ENCODE data around the gene POLD3.
"Not testable (repeated sequence)": the region's sequence is repeated elsewhere in the genome, so short reads cannot be mapped to it uniquely, and the experiment has no call there.

POLD3 gene

DNA sequence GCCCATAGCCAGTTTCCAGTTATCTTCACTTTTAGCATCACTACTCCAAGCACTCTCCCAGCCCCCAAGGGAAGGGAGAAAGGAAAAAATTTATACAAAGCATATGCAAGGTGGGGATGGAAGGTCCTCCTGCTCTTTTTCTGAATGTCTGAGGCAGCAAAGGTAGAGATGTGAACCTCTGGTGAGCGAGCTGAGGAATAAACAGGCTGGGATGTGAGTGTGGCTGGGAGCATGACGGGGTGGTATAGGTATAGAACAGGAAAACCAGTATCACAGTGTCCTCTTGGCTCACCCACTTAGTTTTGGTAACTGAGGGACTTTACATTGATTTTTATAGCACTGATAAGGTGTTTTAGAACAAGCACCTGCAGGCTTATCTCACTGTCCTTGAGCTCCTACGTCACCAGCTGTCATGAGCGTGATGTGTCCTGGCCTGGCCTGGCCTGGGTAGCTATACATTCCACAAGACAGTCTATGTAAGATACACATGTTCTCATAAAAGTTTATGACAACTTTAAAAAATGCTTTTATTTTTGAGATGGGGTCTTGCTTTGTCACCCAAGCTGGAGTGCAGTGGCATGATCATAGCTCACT is 10.3 kb upstream of the POLD3 start:
- DNase-seq (ENCODE audit: low spot score), result no peak

DNA sequence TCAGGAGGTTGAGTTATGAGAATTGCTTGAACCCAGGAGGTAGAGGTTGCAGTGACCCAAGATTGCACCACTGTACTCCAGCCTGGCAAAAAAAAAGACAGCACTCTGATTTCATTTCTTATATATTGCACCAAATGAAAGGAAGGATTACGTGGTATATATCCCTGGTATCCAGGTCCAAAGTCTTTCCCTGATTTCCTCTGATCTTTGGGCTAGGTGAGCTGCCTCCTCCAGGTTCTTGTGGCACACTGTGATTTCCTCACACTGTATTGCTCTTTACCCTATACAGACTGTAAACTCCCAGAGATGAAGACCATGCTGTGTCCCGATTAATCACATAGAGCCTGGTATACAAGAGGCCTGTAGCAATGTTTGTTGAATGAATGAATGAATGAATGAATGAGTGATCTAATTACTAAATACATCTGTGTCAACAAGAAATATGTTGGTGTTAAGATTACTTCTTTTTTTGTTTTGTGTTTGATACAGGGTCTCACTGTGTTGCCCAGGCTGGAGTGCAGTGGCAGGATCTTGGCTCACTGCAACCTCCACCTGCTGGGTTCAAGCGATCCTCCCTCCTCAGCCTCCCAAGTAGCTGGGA is 9.3 kb upstream of the POLD3 start:
- no peak for DNase-seq (ENCODE audit: low spot score)

DNA sequence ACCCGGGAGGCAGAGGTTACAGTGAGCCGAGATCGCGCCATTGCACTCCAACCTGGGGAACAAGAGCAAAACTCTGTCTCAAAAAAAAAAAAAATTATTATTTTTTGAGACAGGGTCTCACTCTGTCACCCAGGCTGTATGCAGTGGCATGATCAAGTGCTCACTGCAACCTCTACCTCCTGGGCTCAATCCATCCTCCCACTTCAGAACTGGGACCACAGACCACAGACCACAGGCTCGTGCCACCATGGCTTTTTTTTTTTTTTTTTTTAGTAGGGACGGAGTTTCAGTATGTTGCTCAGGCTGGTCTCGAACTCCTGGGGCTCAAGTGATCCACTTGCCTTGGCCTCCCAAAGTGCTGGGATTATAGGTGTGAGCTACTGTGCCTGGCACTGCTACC is 1.9 kb upstream of the POLD3 start:
- not testable (repeated sequence) for DNase-seq (ENCODE audit: low spot score)

DNA sequence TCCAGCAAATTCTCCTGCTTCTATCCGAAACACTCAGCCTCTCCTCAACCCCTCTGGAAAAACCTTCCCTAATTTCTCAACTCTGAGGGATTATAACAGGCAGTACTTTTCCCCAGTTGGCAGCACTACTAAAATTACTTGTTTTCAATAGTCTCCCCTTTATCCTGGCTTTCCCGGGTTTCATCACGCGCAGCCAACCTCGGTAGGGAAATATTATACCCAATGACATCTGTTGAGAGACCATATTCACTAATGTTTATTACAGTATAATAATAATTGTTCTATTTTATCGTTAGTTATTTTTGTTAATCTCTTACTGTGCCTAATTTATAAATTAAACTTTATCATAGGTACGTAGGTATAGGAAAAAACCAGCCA is 330 bp upstream of the POLD3 start:
- DNase-seq (ENCODE audit: low spot score), result no peak

DNA sequence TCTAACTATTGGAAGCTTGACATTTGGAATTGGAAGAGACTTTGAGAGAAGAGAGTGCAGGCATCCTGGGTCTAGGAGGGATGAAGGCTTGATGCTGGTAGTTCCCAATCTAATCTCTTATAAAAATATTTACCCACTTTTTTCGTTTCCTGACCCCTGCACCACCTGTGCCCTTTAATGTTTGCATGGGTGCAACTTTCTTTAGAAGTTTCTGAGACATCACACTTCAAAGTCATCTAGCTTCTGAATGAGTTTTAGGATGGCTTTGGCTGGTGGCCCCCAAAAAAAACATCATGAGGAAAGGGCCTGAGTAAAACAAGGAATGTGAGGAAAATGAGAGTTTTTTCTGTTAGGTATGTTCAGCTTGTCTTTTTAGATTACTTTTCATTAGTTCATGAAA is 1.1 kb downstream of the POLD3 start:
- DNase-seq (ENCODE audit: low spot score), result no peak

DNA sequence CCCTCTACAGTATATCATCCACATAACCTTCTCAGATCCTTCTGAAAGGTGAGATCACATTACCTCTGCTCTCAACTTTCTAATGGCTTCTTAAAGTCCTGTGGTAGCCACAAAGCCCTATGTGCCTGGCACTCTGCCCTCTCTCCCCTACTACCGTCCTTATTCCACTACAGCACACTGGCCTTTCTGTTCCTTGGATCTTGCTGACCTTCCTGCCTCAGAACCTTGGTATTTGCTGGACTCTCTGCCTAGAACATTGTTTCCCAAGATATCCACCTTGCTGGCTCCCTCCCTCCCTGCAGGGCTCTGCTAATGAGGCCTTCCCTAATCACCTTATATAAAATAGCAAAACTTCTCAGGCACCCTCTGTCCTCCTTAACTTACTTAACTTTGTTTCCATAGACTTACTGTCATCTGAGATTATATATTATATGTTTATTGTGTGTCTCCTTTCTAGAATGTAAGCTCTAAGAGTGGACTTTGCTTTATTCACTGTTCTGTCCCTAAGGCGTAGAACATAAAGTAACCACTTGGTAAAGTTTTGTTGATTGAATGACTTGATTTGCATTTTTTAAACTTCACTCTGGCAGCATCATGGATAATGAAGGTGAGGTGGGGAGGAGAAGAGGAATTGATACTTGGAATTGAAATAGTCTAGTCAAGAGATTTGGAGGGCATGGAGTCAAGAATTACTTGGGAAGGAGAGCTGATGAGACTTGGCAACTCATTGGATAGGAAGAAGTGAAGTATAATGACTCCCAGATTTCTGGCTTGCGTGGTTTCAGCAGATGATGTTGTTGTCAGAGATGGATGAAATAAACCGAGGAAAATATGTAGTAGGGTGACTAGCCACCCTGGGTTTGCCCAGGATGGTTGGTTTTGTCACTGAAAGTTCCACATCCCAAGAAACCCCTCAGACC is 10.5 kb downstream of the POLD3 start:
- DNase-seq (ENCODE audit: low spot score), result no peak

DNA sequence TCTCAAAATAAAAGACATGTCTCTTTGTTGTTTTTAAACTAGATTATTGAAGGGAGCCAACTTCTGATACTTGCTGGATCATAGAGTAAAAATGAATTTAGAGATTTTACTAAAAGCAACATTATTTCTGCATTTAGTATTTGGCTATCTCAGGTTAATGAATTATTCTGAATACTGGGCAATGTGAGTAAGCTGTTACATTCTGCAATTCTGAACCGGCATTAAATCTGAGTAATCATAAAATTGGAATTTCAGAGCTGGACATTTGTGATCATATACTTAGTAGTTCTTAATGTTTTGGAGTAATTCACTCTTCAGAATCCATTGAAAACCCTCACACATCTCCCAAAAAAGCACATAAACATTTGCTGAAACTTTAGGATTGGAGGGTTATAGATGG is 11.5 kb downstream of the POLD3 start:
- DNase-seq (ENCODE audit: low spot score), result no peak

DNA sequence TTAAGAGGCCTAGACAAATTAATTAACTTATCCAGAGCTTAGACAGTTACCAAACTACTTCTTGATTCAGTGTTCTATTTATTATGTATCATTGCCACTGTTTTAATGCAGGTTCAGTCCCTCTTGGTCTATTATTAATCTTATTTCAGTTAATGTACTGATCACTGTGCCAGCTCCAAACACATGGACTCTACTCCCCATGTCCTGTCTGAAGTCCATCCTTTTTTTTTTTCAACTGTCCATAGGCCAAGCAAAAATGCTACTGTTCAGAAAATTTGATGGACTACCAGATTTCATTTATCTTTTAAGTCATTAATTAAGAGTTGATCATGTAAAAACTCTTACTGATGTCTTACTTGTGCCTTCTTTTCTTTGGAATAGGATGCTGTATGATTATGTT is 11.9 kb downstream of the POLD3 start:
- no peak for DNase-seq (ENCODE audit: low spot score)

DNA sequence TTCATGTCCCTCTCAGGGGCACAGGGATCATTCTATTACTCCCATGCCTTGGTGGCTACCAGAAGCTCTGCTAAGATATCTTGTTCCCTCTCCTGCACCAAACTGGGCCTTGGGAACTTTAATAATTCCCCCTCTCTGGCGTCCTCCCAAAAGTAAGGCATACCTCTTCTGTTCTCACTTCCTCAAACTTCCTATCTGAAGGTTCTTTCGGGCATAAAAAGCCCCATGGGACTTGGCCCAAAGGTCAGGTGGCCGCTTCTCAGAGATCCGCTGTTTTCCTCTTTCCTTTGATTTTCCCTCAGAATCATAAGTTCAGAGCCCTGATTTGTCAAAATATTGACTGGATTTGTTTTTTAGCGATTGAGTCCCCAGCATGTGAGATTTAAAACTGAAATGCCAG is 13.0 kb downstream of the POLD3 start:
- no peak for DNase-seq (ENCODE audit: low spot score)

DNA sequence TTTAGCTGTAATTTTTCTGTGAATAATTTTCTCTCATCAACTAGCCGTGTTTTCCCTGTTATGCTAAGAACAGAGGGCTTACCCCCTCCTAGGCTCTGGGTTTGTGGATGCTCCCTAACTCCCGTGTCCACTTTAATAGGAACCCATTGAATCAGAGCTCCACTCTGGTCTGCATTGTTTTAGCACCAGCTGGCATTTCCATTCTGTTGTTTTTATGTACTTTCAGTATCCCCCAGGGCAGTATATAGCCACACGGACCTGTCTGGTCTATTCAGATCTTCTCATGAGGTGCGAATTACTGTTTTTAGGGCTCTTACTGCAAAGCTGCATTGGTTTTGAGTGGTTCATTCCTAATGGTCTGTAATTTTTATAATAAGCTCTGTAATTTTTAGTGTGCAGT is 16.0 kb downstream of the POLD3 start:
- no peak for DNase-seq (ENCODE audit: low spot score)

DNA sequence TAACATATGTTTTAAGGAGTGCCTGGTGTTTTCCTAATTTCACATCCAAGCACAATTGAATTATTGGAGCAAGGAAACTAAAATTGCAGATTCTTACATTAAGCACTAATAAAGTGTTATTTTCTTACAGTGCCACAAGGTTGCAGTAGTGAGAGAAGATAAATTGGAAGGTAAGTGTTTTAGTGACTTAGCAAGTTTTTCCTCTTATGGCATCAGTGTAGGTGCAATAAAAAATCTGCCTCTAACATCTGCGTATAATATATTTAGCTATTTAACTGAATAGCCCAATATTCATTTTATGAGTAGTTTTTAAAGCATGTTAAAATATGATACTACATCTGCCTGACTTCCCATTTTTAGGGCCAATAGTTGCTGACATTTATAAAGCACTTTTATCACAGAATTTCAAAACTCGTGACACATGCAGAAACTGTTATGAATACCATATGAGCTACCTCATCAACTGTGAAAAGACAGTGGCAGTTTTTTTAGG is 19.0 kb downstream of the POLD3 start:
- DNase-seq (ENCODE audit: low spot score), result peak; percentile 13

DNA sequence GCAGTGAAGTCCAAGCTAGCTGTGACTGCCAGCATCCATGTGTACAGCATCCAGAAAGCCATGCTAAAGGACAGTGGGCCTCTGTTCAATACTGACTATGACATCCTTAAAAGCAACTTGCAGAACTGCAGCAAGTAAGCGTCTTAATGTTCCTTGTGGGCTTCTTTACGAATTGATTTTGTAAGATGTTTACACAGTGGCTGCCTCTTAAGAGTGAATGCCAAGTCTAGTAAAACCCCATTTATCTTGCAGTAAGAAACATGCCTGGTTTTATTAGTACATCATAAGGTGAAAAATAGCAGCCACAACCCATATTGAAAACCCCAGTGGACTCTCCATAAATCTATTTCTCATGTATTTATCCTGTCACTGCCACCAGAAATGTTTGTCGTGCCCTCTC is 20.5 kb downstream of the POLD3 start:
- no peak for DNase-seq (ENCODE audit: low spot score)

DNA sequence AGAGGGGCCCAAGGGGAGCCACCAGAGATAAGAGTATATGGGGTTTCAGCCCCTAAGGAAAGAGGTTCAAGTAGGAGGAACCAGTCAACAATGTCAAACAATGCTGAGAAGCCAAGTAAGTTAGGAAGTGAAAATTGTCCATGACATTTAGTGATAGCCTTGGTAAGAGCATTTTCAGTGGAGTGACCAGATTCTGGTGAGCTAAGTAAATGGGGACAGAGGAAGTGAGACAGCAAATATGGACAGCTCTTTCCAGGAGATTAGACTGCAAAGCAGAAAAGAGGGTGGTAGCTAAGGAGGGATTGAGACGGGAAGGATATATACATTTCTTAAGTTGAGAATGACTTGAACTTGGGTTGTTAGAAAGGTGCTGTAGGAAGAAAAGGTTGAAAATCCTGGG is 22.9 kb downstream of the POLD3 start:
- no peak for DNase-seq (ENCODE audit: low spot score)

DNA sequence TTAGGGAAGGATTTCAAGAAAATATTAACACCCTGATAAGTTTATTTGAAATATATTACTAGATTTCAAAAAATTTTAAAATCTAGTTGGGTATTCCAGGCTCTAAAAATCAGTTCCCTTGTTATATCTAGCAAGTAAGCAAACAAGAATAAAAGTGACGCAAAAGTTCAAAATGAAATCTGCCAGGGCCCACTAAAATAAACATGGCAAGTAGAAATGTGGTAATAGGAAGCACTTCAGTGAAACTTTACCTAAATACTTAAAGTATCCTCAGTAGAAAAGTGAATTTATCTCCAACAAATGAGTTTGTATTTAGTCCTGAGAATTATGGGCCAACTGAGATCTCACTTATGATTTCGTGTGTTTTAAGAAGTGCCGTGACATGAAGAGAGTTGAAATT is 23.6 kb downstream of the POLD3 start:
- no peak for DNase-seq (ENCODE audit: low spot score)

DNA sequence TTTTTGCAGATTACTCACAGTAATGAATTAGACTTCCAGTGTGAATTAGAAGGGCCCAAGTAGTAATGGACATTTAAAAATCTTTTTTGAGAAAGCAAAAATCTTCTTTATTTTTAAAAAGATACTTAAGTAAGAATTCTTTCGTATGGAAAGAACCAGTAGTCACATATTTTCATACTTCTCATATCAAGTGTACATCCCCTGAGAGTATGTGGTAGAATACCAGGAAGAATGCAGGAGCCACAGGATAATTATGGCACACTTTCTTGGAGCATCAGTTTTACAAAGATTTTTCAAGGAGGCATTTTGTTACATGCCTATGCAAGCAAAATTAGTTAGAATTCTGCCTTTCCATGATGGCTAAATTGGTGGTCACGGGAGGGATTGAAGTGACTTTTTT is 28.1 kb downstream of the POLD3 start:
- no peak for DNase-seq (ENCODE audit: low spot score)

DNA sequence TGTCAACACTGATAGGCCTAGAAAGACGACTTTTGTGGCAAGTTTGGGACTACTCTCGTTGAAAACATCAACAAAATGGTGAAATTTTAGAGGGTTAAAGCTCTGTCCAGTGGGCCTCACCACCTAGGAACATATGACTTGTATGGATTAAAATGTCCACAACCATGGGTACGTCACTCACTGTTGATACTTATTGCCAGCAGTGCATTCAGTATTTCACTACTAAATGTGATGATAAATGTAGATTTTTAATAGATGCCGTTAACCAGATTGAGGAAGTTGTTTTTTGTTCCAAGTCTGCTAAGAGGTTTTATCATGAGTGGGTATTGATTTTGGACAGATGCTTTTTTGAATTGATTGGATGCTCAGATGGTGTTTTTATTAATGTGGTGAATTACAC is 33.7 kb downstream of the POLD3 start:
- DNase-seq (ENCODE audit: low spot score), result no peak

DNA sequence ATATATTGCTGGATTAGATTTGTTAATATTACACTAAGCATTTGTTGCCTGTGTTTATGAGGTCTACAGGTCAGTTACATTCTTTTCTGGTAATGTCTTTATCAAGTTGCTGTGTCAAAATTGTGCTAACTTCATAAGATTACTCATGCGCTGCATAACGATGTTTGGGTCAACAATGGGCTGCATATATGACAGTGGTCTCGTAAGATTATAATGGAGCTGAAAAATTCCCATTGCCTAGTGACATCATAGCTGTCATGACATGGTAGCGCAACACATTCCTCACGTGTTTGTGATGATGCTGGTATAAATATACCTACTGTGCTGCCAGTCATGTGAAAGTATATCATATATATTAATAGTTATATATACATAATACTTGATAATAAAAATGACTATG is 34.2 kb downstream of the POLD3 start:
- DNase-seq (ENCODE audit: low spot score), result no peak

DNA sequence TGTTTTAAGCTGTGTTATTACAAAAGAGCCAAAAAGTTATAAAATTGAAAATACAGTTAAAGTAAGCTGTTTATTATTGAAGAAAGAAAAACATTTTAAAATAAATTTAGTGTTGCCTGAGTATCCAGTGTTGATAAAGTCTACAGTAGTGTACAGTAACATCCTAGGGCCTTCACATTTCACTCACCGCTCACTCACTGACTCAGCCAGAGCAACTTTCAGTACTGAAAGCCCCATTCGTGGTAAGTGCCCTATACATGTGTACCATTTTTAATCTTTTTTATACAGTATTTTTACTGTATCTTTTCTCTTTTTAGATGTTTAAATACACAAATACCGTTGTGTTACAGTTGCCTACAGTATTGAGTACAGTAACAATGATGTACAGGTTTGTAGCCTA is 35.0 kb downstream of the POLD3 start:
- DNase-seq (ENCODE audit: low spot score), result no peak

DNA sequence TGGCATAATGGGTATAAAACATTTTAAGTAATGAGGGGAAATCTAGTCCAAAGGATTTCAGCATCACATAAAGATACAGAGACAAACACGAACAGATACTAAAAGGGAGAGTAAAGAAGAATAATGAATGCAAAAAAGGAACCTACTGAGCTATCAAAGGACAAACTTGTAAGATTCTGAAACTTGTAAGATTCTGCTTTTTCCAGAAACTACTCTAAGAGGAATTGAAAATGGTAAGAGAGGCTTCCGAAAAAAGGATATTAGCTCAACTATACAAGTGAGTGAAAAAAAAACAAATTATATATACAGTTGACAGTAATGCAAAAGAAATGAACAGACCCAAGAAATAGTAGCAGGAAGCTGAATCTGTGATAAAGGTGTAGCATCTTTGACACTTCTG is 37.7 kb downstream of the POLD3 start:
- no peak for DNase-seq (ENCODE audit: low spot score)

DNA sequence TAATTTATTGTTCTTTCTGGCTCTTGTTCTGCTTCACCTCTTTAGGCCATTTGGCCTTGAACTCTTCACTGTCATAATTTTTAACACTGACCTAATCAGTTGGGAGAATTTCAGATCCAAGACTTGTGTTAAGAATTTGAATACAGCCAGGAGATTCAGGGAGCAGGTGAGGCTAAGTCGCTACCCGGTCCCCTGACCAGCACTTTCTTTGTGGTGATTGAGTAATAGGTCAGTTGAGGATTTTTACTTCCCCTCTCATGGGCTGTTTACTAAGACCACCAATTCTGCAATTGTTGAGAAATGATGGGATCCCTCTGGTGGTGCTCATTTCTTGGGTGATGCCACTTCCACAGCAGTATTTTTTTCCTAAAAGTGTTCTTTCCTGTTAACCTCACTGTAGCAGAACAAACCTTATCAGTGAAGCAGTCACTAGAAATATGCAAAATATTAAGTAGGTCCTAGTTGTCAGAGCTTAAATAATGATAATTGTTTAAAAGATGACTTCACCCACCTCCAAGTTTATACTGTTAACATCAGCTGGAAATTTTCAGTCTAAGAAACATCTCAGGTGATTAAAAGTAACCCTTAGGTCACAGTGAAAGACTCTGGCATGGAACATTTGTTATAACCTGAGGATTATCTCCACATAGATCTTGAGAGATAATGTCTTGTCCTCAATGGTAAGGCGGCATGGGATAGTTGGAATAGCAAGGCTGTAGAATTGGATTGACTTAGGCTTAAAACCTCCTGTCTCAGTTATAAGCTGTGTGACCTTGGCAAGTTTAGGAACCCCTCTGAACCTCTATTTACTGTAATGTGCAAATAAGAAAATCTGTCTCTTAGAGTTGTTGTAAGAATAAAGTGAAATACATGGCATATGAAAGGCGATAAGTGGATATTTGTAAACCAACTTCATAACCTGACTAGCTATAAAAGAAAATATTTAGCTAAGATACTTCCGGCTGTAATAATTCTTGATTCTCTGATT is 41.3 kb downstream of the POLD3 start:
- no peak for DNase-seq (ENCODE audit: low spot score)

DNA sequence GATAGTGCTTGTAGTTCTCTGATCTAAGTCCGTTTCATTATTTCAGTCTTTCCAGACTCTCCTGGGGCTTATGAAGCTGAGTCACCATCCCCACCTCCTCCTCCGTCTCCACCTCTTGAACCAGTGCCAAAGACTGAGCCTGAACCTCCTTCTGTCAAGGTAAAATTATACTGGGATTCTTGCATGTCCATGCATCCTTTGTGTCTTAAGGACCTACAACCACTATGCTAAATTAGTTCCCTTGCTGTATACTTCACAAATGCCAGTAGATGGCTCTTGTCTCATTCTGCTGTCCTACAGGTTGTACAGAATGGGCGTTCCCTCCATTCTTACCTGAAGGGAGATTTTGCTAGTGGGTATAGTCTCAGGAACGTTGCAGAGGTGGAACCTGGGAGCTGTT is 42.2 kb downstream of the POLD3 start:
- DNase-seq (ENCODE audit: low spot score), result peak; percentile 12

DNA sequence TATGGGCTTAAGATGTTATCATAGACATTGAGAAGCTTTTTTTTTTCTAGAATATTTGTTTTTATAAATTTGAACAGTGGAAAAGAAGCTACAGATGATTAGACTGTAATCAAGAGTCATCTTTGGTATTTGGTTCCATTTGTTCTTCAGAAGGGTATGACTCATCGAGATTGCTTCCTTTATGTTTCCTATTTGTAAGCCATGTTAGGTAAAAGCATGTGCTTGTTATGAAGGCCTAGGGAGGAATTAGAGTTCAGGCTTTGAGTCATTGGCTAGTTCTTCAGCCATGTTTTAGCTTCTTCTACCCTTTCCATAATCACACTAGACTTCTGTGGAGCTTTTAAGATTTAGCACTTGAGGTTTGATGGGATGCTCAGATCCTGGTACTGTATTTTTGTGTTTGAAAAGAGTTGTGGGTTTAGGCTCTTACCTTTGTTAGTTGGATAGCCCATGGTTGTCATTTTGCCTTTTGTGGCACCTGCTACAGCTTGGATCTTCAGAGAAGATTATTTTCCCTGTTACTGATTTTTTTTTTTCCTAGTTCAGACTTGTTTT is 44.3 kb downstream of the POLD3 start:
- DNase-seq (ENCODE audit: low spot score), result peak; percentile 59

All from AG08396 (cell line).